ENCODE measurements around the gene NUMBL.

- no peak for TF ChIP-seq CTCF (IDR thresholded peaks at IDR 0.05)
- no peak for TF ChIP-seq EZH2 (IDR thresholded peaks at IDR 0.05)
Observed at GRCh38 chr19:40693896-40694295, 3.4 kb upstream of the NUMBL start.
